Middle frontal gyrus (tissue), 1 donor: Measurements from ENCODE around the gene SV2C.

ENCODE experiments used
- DNase-seq: peaks from one replicate; pipeline ENCODE4 v3.0.0-alpha.2; 2015; ENCODE audit warnings: low spot score; ENCODE audit errors: extremely low spot score

SV2C gene

GRCh38 chr5:76099286-76099702 lies 16.1 kb downstream of the SV2C start:
- no peak for DNase-seq

- no peak for DNase-seq
These were observed 16.6 kb downstream of the SV2C start for GRCh38 chr5:76099756-76100155.

GRCh38 chr5:76104027-76104426 lies 20.8 kb downstream of the SV2C start:
- no peak for DNase-seq

DNA sequence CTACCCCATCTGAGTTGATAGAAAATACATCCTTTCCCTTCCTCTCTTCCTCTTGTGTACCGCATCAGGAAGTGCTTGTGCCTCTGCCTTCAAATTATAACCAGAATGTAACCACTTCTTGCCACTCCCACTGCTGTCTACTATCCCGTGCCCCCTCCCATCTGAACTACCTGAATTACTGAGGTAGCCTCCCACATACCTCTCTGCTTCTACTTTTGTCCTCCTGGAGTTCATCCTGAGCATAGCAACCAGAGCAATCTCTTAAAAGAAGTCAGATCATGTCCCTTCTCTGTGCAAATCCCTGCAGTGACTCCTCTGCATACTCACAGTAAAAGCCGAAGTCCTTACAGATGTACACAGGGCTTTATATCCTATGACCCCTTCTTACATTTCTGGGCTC lies 23.0 kb downstream of the SV2C start:
- DNase-seq = no peak

DNA sequence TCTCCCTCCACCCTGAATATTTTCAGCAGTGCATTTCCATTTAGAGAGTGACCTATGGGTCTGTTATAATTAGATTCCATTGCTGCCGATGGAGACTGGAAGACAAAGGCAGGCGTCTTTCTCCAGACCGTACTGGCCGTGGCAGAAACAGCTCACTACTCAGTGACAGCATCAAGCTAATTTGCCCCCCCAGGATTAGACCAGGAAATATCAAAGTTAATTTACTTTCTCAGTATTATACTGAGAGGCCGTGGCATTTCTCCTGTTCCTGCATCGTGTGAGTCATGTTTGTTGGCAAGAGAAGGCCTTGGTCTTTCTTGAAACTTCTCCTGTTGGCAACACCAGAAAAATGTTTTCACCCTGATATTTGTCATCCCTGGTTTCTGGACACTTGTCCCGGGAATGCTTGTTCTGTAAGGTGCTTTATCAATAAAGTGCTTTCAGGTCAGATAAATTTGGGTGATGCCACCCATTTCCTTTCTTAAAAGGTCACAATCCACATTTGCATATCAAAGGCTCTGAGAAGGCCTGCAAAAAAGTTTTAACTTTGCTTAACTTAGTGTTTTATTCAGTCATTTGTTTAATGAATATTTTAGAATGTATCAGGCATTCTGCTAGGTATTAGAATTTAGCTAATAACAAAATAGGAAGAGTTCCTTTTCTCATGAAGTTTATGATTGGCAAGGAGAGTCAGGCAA lies 28.4 kb downstream of the SV2C start:
- DNase-seq = no peak

DNA sequence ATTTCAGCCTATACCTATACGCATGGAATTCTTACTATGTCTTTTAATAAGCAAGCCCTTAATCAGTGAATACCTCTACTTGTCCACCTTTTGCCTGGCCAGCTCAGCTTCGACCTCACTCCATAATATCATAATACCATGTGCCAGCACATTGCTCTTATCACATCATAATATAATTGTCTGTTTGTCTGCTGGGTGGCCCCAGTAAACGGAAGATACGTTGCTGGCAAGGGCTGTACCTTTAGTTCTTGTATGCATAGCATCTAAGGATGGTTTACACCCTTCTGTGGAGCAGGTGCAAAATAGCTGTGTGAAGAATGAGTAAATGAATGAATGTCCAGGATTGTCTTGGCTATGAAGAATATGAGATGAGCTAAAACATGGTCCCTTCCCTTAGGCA lies 29.9 kb downstream of the SV2C start:
- no peak for DNase-seq

- no peak for DNase-seq
These were observed 31.1 kb downstream of the SV2C start for GRCh38 chr5:76114179-76114851.

- no peak for DNase-seq
These were observed 42.2 kb downstream of the SV2C start for GRCh38 chr5:76125346-76125745.

DNA sequence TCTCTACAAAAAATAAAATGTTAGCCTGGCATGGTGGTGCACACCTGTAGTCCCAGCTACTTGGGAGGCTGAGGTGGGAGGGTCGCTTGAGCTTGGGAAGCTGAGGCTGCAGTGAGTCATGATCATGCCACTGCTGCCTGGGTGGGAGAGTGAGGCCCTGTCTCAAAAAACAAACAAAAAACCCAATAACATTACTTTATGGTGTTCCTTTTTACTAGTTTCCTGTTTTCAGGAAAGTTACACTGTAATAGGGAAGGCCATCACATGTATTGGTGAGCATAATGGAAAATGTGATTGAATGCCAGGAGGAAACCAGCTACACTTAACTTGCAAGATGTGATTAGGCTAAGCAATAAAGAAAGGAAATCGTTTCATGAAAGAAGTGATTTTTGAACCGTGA lies 42.7 kb downstream of the SV2C start:
- no peak for DNase-seq

- no peak for DNase-seq
These were observed 50.8 kb downstream of the SV2C start for GRCh38 chr5:76134003-76134402.

DNA sequence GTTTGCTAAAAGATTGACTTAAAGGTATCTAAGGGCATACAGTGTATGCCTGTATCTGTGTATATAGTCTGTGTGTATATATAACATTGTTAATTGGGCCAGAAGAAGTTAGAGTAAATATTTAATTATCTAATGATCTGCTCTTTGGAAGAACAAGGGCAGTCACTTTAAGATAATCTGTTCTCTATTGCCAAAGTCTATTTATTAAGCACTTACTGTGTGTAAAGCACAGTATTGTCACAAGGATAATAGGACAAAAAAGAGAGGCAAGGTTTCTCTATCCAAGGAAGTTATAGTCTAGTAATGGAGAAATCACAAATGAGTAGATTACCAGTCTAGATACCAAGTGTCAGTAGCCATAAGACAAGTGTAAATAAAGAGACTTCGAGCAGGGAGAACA lies 51.5 kb downstream of the SV2C start:
- no peak for DNase-seq

DNA sequence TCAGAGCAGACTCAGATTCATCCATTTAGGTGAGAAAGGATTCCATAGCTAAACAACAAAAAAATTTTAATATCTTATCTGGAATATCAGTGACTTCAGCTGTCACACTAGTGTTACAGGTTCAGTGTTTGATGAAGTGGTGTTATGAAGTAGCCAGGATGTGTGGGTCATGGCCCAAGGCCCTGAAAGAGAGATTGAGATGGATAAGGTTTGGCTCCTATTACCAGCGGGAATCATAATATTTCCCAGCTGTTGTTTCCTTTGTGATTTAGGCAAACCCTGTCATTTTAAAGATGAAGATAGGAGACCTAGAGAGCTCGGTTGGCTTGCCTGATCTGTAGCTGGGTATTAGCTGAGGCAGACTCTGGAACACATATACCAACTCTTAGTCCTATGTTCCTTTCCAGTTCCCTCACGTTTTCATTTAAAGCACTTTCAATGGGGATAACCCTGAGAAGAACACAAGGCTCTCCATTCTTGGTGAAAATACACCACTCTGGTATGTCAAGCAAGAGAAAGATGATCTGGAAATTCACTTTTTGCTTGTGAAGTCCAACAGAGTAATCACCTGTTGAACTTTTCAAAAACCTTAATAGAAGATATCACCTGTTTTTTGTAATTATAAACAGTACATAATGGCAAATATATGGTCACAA lies 54.8 kb downstream of the SV2C start:
- no peak for DNase-seq

GRCh38 chr5:76143884-76144283 lies 60.7 kb downstream of the SV2C start:
- no peak for DNase-seq

DNA sequence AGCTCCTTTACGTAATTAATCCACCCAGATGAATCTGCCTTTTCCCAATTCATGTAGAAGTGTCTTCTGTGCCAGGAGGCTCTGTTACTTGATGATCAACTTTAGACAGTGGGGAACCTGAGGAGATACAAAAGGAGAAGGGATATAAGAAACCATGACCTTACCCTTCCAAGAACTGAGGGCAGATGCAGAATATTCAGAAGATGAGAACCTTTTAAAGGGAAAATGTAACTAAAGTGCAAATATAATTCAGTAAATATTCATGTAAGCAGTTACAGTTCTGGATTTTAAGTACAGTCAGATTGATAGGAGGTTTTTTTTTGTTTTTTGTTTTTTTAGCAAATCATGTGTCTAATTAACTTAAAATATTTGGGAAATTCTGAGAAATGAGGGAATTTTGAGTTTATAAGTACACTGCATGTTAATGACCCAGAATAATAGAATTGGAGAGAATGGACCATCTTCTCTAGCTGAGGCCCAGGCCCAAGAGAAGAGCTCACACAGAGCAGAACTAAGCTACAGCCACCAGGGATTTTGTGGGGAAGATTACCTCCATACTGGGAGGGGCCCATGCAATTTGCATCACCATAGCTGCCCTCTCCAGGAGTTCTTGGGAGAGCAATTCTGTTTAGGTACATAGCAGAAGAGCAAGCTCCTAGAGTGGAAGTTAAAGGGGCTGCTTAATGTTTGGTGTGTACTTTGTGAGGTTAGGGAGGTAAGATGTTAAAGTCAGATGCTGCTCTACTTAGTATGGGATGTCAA lies 61.5 kb downstream of the SV2C start:
- DNase-seq = no peak

- DNase-seq = no peak
These were observed 62.8 kb downstream of the SV2C start for GRCh38 chr5:76145945-76146344.

GRCh38 chr5:76149636-76150035 lies 66.5 kb downstream of the SV2C start:
- no peak for DNase-seq

- no peak for DNase-seq
These were observed 69.0 kb downstream of the SV2C start for GRCh38 chr5:76152161-76152560.

DNA sequence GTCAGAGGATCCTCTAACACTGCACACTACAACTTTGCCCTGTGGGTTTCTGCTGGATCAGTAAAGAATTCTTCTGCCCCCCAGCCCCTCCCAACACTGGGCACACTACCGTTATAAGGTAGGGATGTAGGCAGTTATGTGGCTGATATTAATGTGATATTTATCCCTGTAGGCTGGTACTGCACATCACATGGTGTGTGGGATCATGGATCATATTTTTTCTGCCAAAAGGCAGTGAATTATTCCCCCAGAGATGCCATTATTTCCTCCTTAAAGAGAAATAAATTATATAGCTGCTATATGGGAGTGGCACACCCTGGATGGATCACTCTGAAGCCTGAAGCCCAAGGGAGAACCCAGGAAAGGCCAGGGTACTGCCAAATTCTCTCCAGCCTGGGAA lies 69.5 kb downstream of the SV2C start:
- DNase-seq = no peak

- DNase-seq = no peak
These were observed 70.1 kb downstream of the SV2C start for GRCh38 chr5:76153271-76153670.

DNA sequence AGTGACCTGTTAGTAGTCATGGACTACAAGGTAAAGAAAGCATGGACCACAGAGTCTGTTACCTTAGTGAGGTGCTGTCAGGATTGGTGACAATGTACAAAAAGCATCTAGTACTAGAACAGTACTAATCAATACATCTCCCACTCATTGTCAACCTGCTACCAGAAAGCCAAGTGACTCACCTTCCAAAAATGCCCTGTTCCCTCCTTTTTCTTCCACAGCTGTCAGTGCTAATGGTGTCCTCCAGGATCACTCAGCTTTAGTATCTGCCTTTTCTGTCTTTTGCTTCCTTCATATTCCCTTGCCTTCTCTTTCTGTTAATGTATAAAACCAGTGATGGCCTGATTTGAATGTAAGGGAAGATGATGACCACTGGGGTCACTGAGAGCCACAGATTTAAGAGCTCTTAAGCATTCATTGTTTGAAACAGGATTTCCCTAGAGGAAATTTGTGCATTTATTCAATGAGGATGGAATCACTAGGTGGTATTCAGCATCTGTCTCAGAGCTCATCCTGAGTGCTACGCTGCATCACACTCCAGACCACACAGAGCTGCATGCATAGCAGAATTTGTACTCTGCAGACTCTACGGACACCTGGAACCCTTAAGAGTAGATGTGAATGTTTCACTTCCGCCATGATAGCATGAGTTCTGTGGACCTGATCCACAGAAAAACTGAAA lies 71.0 kb downstream of the SV2C start:
- no peak for DNase-seq

GRCh38 chr5:76155536-76155935 lies 72.4 kb downstream of the SV2C start:
- DNase-seq = no peak
